HCT116 (cell line): ENCODE data around the gene EXOSC5. TPM values are rescaled to one million over a fixed set of nuclear protein-coding genes. Genes with fewer than 3 reads are reported as not detected.
A peak's percentile ranks its signal among the peaks of the same experiment; 100 is the strongest.

Experiments
- ATAC-seq: fragments of 200-7000 bp; cut with Tn5 transposase; 2 replicates; pipeline ENCODE4 v1.9.1; 2020; ENCODE audit warnings: mild to moderate bottlenecking, moderate library complexity
- BruUV-seq: library from RNA; stranded (reverse); fragments of 400-500 nt; replicated peaks from 2 replicates; lab custom pipeline; 2021; lab: Mats Ljungman, UMichigan
- CTCF ChIA-PET: fragments of 300-600 bp; sonication (Branson Sonifier 250); formaldehyde crosslinking; loops from one replicate; lab custom pipeline; 2021; ENCODE audit warnings: antibody characterized with exemption; lab: Charles Lee
- POLR2A ChIA-PET: fragments of 300-600, 350-600 bp; sonication (Branson Sonifier 250); formaldehyde crosslinking; loops from one replicate; lab custom pipeline; 2021; ENCODE audit warnings: antibody characterized with exemption; lab: Charles Lee
- RAD21 ChIA-PET, 2 experiments: fragments of 300-600 bp; sonication (Branson Sonifier 250); formaldehyde crosslinking; loops; one replicate each; lab custom pipeline; 2023; ENCODE audit warnings: low total read pairs in 2 of 2; ENCODE audit not compliant: uncharacterized antibody in 2 of 2, unreplicated experiment in 2 of 2, low non-redundant PET in 1 of 2; lab: Charles Lee
- DNase-seq: peaks from one replicate; pipeline ENCODE4 v3.0.0-alpha.2; 2010; ENCODE audit warnings: low read depth, low spot score
- H2AFZ ChIP-seq: fragments of 200-600 bp; shearing (Covaris generic), sonication (generic); 2 replicates; pipeline ENCODE4 v1.6.1; 2017; ENCODE audit warnings: low read depth, mixed run types, mixed read lengths, antibody characterized with exemption, low read length; ENCODE audit not compliant: poor library complexity, severe bottlenecking
- H3K27ac ChIP-seq: 2 replicates; pipeline ENCODE4 v1.5.1; 2012; ENCODE audit warnings: low read depth, low read length
- H3K27me3 ChIP-seq: fragments of 200-600 bp; sonication (generic); 2 replicates; pipeline ENCODE4 v1.6.1; 2016; ENCODE audit warnings: mixed run types, low read length, mixed read lengths; ENCODE audit not compliant: insufficient read depth
- H3K36me3 ChIP-seq, 2 experiments: fragments of 200-500 bp in 1 of 2; fragments of 200-600 bp in 1 of 2; sonication (Bioruptor generic) in 1 of 2; sonication (generic) in 1 of 2; 2 replicates each; pipeline versions ENCODE4 v1.5.1 to v1.6.1; 2014 to 2016; ENCODE audit warnings: low read length in 2 of 2, inconsistent platforms in 1 of 2, mixed read lengths in 1 of 2, mixed run types in 1 of 2; ENCODE audit not compliant: insufficient read depth in 2 of 2, control insufficient read depth in 1 of 2
- H3K4me1 ChIP-seq, 2 experiments: fragments of 200-600 bp in 1 of 2; sonication (generic) in 1 of 2; 2 replicates each; pipeline versions ENCODE4 v1.5.1 to v1.6.1; 2012 to 2017; ENCODE audit warnings: low read length in 2 of 2, inconsistent platforms in 1 of 2, mild to moderate bottlenecking in 1 of 2, mixed read lengths in 1 of 2, mixed run types in 1 of 2, moderate library complexity in 1 of 2; ENCODE audit not compliant: insufficient read depth in 2 of 2, control insufficient read depth in 1 of 2
- H3K4me2 ChIP-seq: fragments of 200-600 bp; sonication (generic); 2 replicates; pipeline ENCODE4 v1.6.1; 2017; ENCODE audit warnings: mixed run types, low read length, mixed read lengths
- H3K4me3 ChIP-seq, 2 experiments: fragments of 200-600 bp in 1 of 2; sonication (generic) in 1 of 2; replicated peaks in 1 of 2; 2 replicates each; pipeline ENCODE4 v1.5.1; 2011 to 2016; ENCODE audit warnings: low read length in 2 of 2, control low read depth in 1 of 2, low read depth in 1 of 2, mild to moderate bottlenecking in 1 of 2, mixed read lengths in 1 of 2, mixed run types in 1 of 2
- H3K79me2 ChIP-seq: fragments of 200-600 bp; sonication (generic); 2 replicates; pipeline ENCODE4 v1.6.1; 2017; ENCODE audit warnings: mild to moderate bottlenecking, mixed run types, low read length, moderate library complexity, mixed read lengths; ENCODE audit not compliant: insufficient read depth
- H3K9ac ChIP-seq: fragments of 200-600 bp; sonication (generic); 2 replicates; pipeline ENCODE4 v1.6.1; 2016; ENCODE audit warnings: low read length, mixed read lengths
- H3K9me2 ChIP-seq: fragments of 200-600 bp; sonication (generic), shearing (Covaris generic); 2 replicates; pipeline ENCODE4 v1.6.1; 2017; ENCODE audit warnings: mixed run types, mild to moderate bottlenecking, moderate library complexity; ENCODE audit not compliant: insufficient read depth
- H3K9me3 ChIP-seq, 2 experiments: fragments of 200-500 bp in 1 of 2; fragments of 200-600 bp in 1 of 2; sonication (Bioruptor generic) in 1 of 2; sonication (generic) in 1 of 2; 2 replicates each; pipeline ENCODE4 v1.6.1; 2014 to 2017; ENCODE audit warnings: low read length in 2 of 2, mixed read lengths in 2 of 2, inconsistent platforms in 1 of 2, low read depth in 1 of 2, mild to moderate bottlenecking in 1 of 2, mixed run types in 1 of 2, moderate library complexity in 1 of 2; ENCODE audit not compliant: control insufficient read depth in 1 of 2, insufficient read depth in 1 of 2
- H4K20me1 ChIP-seq: fragments of 200-600 bp; sonication (generic), shearing (Covaris generic); 2 replicates; pipeline ENCODE4 v1.6.1; 2017; ENCODE audit warnings: mixed run types, mild to moderate bottlenecking, moderate library complexity; ENCODE audit not compliant: insufficient read depth
- RAD21 ChIP-seq: IDR thresholded peaks from 2 replicates; pipeline ENCODE4 v1.6.1; 2012; ENCODE audit warnings: low read depth, mild to moderate bottlenecking
- SP1 ChIP-seq: IDR thresholded peaks from 2 replicates; pipeline ENCODE4 v1.6.1; 2012; ENCODE audit warnings: low read depth
- intact Hi-C: fragments of 100-400 bp; cut with micrococcal nuclease; formaldehyde crosslinking; loops from 2 replicates; pipeline ENCODE4 v1.10.0; 2022
- total RNA-seq: library from RNA; stranded (reverse); gene quantifications from one replicate; pipeline ENCODE4 v1.2.1, GENCODE V29; 2021; ENCODE audit not compliant: unreplicated experiment
- TF ChIP-seq, protein P1 (sequence below): IDR thresholded peaks from 2 replicates; pipeline ENCODE4 v1.6.1; 2011; ENCODE audit warnings: mild to moderate bottlenecking, low read length, moderate library complexity; ENCODE audit not compliant: insufficient replicate concordance; ENCODE audit errors: extremely low read depth
- TF ChIP-seq, protein P2 (sequence below), 3 experiments: fragments of 200-600 bp in 1 of 3; sonication (generic) in 1 of 3; IDR thresholded peaks in 2 of 3; conservative IDR thresholded peaks in 1 of 3; 2 replicates each; pipeline ENCODE4 v1.5.1; 2012 to 2017; ENCODE audit warnings: low read depth in 2 of 3, low read length in 2 of 3, antibody characterized with exemption in 1 of 3, borderline replicate concordance in 1 of 3, control low read depth in 1 of 3, mild to moderate bottlenecking in 1 of 3, mixed read lengths in 1 of 3, mixed run types in 1 of 3, moderate library complexity in 1 of 3; ENCODE audit not compliant: insufficient read depth in 1 of 3

EXOSC5 gene
- total RNA-seq, 1 experiment from 2014 or later = 57.5 TPM

DNA sequence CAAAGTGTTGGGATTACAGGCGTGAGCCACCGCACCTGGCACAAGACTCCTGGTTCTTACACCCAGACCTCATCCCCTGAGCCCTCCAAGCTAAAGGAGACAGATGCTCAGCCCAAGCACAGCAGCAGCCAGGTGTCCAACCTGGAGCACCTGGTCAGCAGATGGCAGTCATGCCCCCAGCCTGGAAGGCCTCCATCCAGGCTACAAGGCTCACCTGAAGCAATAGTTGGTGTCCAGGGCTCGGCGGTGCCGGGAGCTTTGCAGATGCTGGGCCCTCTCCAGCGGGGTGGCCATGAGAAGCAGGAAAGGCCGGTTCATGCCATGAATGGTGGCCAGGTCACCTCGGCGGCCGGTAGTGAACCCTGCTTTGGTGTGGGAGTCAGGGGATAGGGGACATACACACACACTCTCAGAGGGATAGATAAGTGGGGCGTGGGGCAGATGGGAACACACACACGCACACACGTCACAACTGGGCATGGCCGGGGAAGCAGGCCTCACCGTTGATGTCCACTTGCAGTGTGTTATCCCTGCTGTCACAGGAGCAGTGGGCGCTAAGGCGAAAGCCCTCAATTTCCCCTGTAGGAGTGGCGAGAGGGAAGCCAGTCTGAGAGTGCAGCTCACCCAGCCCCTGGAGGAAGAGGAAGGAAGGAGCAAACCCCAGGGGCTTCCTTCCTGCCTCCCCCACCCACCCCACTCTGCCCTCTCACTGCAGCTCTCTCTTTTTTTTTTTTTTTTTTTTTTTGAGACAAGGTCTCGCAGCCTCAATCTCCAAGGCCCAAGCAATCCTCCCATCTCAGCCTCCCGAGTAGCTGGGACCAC, 55.3 kb downstream of the EXOSC5 start:
- TF ChIP-seq SP1 = no peak
- TF ChIP-seq, protein P1, sequence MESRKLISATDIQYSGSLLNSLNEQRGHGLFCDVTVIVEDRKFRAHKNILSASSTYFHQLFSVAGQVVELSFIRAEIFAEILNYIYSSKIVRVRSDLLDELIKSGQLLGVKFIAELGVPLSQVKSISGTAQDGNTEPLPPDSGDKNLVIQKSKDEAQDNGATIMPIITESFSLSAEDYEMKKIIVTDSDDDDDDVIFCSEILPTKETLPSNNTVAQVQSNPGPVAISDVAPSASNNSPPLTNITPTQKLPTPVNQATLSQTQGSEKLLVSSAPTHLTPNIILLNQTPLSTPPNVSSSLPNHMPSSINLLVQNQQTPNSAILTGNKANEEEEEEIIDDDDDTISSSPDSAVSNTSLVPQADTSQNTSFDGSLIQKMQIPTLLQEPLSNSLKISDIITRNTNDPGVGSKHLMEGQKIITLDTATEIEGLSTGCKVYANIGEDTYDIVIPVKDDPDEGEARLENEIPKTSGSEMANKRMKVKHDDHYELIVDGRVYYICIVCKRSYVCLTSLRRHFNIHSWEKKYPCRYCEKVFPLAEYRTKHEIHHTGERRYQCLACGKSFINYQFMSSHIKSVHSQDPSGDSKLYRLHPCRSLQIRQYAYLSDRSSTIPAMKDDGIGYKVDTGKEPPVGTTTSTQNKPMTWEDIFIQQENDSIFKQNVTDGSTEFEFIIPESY = no peak
- TF ChIP-seq RAD21 = peak; percentile 51
- TF ChIP-seq, protein P2, sequence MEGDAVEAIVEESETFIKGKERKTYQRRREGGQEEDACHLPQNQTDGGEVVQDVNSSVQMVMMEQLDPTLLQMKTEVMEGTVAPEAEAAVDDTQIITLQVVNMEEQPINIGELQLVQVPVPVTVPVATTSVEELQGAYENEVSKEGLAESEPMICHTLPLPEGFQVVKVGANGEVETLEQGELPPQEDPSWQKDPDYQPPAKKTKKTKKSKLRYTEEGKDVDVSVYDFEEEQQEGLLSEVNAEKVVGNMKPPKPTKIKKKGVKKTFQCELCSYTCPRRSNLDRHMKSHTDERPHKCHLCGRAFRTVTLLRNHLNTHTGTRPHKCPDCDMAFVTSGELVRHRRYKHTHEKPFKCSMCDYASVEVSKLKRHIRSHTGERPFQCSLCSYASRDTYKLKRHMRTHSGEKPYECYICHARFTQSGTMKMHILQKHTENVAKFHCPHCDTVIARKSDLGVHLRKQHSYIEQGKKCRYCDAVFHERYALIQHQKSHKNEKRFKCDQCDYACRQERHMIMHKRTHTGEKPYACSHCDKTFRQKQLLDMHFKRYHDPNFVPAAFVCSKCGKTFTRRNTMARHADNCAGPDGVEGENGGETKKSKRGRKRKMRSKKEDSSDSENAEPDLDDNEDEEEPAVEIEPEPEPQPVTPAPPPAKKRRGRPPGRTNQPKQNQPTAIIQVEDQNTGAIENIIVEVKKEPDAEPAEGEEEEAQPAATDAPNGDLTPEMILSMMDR (IDR thresholded peaks at IDR 0.05 in 2 of 3, conservative IDR thresholded peaks at IDR 0.05 in 1 of 3; ENCODE audit: borderline replicate concordance in 1 of 3, insufficient read depth in 1 of 3, low read depth in 2 of 3, low read length in 2 of 3) = peak in 2 of 3 experiments; percentile 22 to 31; a peak in 3 of 6 replicates
- no peak overlapping the region for H3K27ac ChIP-seq
- no peaks in the 10 kb centered on the region for H4K20me1 ChIP-seq
- no peaks in the 10 kb centered on the region for H3K9me3 ChIP-seq
- no peaks in the 10 kb centered on the region for H3K9me2 ChIP-seq
- intact Hi-C loops = no loop called here
- no peaks in the 10 kb centered on the region for H3K27me3 ChIP-seq
- peaks cover 7% of the 10 kb centered on the region in 2 experiments for H3K36me3 ChIP-seq
- H3K4me3 ChIP-seq = no peak overlapping the region
- no peaks in the 10 kb centered on the region for H3K79me2 ChIP-seq
- peaks cover 0 to 9% of the 10 kb centered on the region in 2 experiments; a peak in 1 of 4 replicates for H3K4me1 ChIP-seq
- ATAC-seq (peak; percentile 78), DNase-seq (no peak)
- BruUV-seq = no TSS peak
- H2AFZ ChIP-seq = no peak overlapping the region
- H3K4me2 ChIP-seq = no peak overlapping the region
- no peak overlapping the region for H3K9ac ChIP-seq
- RAD21 ChIA-PET = no interaction called here
- POLR2A ChIA-PET = no interaction called here
- CTCF ChIA-PET = interaction anchor here (1.0 kb wide), 2 partner anchors 22 to 33 kb away, joined by 3 to 5 read pairs; partner anchors contain the start of gene B9D2
